HG03175 (cell line): ENCODE data around the gene OGDH.

ENCODE experiments used
- ATAC-seq: cut with Tn5 transposase; IDR thresholded peaks from one replicate; pipeline ENCODE4 v1.9.1; 2021; ENCODE audit warnings: mild to moderate bottlenecking, moderate library complexity; ENCODE audit not compliant: unreplicated experiment

Gene OGDH

DNA sequence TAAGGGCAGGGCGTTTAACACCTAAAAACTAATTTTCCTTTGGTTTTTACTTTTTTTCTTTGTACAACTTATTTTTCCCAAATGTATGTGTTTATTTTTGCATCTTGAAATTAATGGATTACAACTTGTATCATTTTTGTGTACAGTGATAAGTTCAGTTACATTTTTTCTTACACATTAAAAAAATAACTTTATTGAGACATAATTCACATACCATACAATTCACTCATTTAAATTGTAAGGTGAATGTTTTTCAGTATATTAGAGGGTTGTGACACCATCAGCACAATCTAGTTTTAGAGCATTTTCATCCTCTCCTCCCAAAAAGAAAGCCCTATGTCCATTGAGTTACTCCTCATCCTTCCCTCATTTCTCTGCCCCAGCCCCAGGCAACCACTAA lies 11.6 kb downstream of the OGDH start:
- ATAC-seq = no peak

DNA sequence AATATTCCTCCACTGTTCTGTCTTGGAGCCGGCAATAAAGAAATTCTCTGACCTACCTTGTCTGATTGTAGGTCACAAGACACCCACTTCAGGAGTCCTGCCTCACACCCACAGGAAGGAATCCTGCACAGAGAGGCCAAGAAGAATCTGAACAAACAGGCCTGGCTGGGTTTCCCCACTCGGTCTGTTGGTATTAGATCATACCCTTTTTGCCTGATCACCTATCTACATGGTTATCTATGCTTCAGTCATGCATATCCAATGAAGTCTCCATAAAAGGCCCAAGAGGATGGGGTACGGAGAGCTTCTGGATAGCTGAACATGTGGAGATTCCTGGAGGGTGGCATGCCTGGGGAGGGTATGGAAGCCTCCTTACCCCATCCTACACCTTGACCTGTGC lies 12.3 kb downstream of the OGDH start:
- ATAC-seq = no peak

DNA sequence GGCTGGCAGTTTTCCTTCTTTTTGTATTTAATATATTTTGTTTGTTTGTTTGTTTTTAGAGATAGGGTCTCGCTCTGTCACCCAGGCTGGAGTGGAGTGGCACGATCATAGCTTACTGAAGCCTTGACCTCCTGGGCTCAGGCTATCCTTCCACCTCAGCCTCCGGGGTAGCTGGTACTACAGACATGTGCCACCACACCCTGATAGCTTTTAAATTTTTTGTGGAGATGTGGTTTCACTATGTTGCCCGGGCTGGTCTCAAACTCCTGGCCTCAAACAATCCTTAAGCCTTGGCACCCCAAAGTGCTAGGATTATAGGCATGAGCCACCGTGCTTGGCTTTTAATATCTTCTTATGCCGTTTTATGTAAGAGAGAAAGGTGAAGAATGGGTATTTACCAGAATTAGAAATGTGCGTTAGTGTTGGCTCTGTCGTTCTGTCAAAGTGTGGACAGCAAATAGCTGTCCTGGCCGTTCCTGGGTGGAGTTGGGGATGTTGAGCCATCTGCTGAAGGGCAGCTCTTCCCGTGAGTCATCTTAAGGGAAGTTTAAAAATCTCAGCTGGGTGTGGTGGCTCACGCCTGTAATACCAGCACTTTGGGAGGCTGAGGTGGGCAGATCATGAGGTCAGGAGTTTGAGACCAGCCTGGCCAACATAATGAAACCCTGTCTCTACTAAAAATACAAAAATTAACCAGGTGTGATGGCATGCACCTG lies 14.8 kb downstream of the OGDH start:
- no peak for ATAC-seq

DNA sequence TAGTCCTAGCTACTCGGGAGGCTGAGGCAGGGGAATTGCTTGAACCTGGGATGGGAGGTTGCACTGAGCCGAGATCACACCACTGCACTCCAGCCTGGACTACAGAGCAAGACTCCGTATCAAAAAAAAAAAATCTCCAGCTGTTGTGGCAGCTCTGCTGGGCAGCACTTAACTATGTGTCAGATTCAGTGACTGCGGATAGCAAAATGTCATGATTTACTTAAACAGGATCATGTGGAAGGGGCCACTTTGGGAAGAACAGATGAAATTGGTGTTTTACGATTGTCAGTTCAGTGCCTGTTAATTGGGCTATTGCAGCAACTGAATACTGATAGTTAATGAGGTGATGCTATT lies 15.3 kb downstream of the OGDH start:
- no peak for ATAC-seq

DNA sequence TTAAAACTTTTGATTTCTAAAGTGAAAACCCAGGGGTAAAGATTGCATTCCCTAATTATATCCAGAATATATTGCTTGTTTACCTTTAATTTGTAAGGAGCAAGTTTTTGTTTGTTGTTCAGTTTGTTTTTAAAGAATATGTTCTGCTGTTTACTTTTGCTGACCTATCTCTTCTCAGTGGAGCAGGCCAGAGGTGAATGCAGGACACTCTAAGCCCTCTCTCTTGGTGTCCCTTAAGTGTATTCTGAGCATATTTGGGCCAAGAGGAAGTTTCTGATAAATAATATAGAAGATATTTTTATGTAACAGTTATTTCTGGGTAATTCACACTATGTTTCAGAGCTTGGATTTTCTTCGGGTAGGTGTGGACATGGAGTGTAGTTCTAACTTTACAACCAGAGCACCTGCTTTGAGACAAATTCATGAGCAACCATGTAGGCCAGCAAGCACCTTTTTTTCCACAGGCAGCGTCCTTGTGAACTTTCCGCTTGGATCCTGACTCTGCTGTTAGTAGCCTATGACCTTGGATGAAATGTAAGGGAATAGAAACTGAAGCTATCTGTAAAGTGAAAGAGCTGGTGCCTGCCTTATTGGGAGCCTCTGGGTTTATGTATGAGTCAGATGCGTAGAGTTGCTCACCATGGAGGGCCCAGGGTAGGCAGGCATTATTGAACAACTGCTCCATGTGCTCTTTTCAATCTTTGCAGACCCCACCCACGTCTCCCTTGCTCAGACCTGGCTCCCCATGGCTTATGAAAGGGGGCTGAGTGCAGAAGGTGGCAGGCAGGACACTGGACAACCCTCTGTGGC lies 16.1 kb downstream of the OGDH start:
- peak; percentile 84 for ATAC-seq

DNA sequence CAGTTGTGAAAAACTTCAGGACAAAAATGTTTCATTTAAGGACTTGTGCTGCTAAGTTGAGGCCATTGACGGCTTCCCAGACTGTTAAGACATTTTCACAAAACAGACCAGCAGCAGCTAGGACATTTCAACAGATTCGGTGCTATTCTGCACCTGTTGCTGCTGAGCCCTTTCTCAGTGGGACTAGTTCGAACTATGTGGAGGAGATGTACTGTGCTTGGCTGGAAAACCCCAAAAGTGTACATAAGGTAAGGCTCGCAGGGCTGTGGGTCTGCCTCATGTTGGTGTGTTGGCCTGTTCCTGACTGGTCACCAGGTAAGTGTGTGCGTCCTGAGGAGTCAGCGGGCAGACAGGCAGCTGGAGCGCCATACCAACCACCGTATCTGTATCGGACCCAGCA lies 17.9 kb downstream of the OGDH start:
- no peak for ATAC-seq

DNA sequence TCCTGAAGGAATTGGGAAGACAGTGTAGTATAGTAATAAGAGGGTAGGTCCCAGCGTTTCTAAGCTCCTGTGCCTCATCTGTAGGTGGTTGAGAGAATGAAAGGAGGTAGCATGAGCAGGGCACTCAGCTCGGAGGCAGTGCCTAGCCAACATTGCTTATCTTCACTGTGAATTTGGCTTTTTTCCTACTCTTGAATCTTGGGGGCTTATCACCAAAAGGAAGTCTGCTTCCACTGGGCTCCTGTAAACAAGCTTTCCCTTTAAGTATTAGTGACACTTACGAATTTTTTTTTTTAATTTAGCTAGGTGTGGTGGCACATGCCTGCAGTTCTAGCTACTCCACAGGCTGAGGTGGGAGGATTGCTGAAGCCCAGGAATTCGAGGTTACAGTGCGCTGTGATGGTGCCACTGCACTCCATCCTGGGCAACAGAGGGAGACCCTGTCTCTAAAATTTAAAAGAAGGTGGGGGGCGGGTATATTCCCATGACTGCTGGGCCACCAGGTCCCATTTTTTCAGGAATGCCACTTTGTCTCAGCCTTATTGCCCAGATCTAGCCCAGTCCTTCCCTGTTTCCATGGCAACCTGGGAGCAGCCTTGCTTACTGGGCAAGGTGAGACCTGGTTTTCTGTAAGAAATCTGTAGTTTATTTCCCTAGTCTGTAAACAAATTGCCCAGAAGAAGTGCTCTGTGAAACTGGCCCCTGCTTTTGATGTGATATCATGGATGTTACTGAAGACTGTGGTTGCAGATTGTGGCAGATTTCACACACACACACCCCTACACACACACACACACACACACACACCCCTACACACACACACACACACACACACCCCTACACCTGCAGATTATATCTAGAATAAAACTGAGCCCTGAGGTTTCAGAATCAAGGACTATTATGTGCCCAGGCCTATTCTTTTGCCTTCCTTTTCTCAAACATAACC lies 19.4 kb downstream of the OGDH start:
- ATAC-seq = no peak

DNA sequence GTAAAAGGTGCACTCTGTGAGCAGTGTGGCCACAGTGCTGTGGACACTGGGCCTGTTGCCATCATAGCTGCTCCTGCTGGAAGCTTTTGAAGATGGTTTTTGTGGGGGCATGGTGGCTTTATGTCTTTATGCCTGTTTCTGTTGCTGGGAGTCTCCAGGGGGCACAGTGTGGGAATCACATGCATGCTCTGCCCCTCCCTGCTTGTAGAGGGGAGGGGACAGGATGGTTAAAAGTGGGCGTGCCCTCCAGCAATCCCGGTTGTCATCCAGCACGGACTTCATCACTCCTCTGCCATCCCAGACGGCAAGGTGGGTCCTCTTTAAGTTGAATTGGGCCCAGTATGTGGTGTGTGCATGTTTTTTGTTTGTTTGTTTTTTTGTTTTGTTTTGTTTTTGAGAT lies 20.2 kb downstream of the OGDH start:
- ATAC-seq = no peak

DNA sequence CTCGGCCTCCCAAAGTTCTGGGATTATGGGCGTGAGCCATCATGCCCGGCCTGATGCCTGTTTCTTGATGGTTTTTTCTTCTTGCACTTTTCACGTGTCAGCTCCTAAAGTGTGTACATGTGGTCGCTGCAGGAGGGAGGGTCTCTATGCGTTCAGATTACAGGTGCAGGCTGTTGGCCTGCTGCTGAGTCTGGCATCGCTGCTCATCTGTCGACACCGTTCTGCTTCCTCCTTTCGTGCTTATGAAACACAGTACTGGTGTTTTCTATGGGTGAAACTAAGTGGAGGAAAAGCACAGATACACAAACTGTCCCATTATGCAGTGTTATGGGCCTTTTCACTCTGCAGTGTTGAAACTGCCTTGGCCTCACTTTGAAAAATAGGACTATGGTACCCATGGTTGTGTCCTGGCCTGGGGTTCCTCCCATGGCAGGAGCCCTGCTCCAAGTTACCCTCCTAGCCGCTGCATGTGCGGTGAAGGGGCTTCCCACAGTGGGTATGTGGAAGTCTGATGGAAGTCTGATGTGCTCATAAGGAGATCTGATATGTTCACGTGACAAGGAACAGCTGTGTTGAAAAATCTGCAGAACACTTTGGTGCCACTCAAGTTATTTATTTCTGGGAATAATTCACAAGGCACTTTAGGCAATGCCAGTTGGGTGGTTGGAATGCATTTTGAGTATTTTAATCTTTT lies 23.5 kb downstream of the OGDH start:
- ATAC-seq = peak; percentile 43

DNA sequence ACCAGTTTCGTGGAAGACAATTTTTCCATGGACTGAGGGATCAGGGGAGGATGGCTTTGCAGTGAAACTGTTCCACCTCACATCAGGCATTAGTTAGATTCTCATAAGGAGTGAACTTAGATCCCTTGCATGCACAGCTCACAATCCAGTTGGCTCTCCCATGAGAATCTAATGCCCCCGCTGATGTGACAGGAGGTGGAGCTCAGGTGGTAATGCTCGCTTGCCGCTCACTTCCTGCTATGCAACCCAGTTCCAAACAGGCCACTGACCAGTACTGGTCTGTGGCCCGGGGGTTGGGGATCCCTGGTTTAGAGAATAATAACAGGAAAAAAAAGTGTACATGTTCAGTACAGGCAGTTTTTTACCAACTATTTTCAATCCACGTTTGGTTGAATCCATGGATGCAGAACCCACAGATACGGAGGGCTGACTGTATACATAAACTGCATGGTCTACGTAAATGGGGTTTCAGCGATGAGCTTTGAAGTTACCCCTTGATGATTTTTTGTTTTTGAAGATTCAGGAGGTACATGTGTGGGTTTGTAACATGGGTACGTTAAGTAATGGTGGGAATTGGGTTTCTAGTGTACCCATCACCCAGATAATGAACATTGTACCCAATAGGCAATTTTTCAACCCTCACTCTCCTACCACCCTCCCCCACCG lies 24.5 kb downstream of the OGDH start:
- ATAC-seq = no peak

DNA sequence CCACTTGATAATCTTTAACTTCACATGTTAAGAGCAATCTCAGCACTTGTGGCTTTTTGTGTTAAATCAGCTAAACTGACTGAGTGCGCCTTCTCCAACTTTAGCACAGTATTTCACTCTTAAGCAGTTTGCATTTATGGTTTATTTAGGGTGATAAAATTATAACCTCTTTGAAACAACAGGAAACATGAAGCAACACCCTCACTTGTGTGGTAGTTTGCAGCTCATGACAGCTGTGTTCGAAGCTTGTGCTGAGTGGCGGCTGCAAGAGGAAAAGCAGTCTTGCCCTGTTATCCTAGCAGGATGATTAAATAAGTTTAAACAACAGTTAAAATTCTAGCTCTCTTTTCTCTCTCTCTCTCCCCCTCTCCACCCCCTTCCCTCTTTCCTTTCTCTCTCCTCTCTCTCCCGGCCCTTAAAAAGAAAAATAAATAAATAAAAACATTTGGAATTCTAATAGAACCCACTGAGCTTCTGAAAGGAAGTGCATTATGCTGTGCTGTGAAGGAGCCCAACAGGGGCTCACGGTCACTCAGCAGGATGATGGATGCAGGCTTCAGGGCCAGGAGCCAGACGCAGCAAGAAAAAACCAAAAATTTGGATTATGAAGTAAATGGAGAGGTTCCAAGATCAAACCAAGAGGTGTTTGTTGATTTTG lies 25.2 kb downstream of the OGDH start:
- no peak for ATAC-seq

DNA sequence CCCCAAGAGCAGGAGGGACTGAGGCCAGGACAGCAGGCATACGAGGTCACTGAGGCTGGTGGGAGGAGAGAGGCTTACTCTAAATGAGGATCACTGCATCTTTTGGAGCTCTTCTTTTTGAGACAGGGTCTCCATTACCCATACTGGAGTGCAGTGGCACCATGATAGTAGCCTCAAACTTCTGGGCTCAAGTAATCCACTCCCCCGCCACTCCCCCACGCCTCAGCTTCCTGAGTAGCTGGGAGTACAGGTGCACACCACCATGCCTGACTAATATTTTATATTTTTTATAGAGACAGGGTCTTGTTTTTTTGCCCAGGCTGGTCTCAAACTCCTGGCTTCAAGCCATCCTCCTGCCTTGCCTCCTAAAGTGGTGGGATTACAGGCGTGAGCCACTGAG lies 25.8 kb downstream of the OGDH start:
- no peak for ATAC-seq

DNA sequence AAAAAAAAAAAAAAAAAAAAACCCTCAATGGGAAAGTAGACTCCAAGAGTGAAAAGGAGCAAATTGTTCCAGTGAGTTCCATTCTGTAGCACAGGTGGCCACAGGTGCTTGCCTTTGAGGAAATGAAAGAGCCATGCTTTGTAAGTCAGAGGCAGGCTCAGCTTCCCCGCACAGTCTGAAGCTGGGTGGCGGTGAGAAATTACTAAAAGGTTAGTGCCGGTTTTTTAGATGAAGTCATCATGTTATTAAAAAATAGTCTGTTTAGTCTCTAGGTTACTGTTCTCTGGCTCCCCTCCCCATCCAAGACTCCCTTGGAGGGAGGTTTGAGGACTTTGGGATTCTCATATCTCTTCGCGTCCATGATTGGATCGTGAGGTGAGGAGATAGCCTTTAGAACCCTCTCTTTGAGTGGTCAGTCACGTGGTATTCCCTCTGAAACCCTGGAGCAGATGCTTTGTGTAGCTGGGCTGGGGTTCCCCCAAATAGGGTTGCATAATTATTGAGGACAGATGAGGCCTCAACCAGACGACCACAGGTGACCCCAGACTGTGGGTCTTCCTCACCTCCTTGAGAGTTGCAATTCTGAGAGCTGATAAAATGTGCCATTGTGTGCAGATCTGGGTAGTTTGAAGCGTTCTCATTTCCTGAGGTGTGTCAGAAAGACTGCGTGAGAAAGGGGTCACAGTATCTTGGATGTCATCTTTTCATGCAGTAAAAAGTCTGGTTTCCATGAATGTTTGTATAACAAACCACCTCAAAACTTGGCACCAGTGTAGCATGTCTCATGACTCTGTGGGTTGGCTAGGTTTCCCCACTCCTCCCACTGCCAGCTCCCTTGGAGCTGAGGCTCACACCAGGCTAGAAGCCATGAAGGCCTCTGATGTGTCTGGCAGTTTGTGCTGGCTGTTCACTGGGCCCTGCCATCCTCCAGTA lies 27.1 kb downstream of the OGDH start:
- peak; percentile 57 for ATAC-seq

DNA sequence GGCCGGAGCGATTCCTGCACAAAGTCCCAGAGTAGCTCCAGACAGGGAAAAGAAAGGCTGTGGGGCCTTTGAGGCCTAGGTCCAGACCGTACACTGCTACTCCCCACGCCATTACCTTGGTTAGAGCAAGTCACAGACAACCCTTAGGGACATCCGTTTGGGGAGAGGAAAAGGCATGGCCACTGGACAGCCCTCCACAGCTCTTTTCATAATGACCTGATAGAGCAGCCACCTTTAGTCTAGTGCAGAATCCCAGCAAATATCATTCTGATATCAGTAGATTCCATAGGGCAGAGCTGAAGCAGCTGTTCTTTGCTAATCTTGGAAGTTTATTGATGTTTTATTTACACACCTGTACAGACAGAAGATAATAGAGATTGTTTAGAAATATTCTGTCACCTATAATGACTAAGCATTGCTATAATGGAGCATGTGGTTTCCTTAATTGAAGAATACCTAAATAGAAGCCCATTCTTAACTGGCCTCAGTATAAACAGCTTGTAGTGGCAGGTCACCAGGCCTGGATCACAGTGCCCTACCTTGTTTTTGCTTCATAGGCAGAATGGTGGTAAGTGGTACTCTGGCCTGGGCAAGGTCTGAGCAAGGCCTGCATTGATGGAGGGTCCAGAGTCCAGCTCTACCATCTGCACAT lies 27.9 kb downstream of the OGDH start:
- ATAC-seq = no peak

DNA sequence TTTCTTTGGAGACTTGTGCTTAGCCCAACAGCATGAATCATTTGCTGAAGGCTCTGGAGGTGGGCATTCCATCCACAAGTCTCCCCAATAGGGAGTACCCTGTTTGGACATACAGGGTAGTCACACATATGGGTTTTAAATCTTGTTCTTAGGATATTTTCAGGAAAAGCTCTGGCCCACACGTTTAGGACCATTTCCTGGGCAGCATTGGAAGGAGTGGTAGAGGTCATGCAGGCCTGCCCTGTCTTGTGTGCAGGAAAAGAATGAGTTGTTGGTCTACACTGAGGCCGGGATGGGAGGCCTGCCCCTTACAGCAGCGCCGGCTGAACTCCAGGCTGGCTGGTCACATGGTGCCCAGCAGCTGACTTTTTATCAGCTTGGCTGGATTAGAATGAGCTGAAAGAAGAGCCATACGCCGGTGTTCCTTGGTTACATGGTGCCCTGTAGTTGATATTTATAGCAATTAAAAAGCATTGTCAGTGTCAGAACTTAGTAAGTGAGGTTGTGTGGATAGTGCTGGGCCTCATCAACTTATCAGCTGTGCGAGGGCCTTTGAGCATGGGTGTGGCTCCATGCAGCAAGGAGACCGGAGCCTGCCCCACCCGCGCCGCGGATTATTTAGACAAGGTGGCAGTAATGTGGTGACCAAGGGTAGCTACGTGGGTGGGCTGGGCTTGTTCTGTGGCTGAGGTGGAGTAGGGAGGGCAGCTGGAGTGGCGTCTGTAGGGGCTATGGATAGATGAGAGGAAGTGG lies 28.6 kb downstream of the OGDH start:
- ATAC-seq = no peak

DNA sequence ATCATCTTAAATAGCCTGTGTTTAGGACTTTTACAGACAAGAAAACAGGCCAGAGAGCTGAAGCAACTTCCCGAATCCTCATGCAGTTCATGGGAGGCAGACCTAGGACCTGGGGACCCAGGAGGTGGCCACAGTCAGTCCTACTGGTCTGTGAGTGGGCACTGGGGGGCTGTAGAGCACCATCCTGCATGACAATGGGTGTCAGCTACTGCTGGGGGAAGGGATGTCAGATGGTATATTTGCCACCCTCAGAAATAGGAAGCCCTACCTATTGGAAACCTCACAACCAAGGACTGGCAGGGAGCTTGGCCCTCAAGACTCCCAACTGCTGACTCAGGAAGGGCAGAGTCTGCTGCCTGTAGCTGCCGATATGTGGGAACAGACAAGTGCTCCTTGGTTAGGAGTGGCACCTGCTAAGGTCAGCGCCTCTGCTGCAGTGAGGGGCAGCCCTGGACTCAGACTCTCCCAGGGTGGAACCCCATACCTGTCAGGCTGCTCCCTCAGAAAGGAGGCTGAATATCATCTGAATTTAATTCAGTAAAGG lies 29.7 kb downstream of the OGDH start:
- ATAC-seq = no peak

DNA sequence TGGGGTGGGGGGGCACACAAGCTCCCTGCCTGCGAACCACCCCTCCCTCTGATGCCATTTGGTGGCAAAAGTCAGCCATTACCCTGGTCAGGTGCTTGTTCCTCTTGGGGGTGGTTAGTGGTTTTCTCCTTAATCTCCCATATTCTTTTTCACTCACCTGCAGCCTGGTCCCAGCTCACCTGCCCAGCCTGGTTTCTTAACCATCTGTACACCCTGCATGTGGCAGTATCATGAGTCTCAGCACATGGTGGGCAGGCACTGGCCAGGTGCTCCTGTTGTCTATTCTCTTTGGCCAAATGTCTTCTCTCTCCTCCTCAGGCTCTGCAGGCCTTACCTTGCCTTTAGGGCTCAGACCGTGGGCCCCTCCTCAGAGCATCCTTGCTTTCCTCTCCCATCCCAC lies 30.5 kb downstream of the OGDH start:
- ATAC-seq = no peak
